ENCODE measurements around the gene AIG1.

GRCh38 chr6:143151381-143151780 lies 90.7 kb downstream of the AIG1 start:
- TF ChIP-seq CTCF (IDR thresholded peaks at IDR 0.05 in 2 of 3, conservative IDR thresholded peaks at IDR 0.05 in 1 of 3; ENCODE audit: borderline replicate concordance in 1 of 3, insufficient read depth in 1 of 3, low read depth in 2 of 3, low read length in 2 of 3) (no peak), POLR2A (IDR thresholded peaks at IDR 0.05; ENCODE audit: borderline replicate concordance, extremely low read depth, insufficient read depth, insufficient read length) (no peak), YY1 (IDR thresholded peaks at IDR 0.05; ENCODE audit: extremely low read depth, insufficient replicate concordance, low read depth, low read length) (no peak), POLR2AphosphoS5 (IDR thresholded peaks at IDR 0.05; ENCODE audit: low read depth, low read length) (no peak), SIN3A (IDR thresholded peaks at IDR 0.05; ENCODE audit: low read depth) (no peak), ATF3 (IDR thresholded peaks at IDR 0.05) (no peak), TCF7L2 (IDR thresholded peaks at IDR 0.05; ENCODE audit: borderline replicate concordance, extremely low read depth, insufficient read depth, insufficient read length) (no peak), JUND (IDR thresholded peaks at IDR 0.05) (no peak), EZH2 (IDR thresholded peaks at IDR 0.05) (no peak), ZBTB33 (IDR thresholded peaks at IDR 0.05; ENCODE audit: extremely low read depth, insufficient replicate concordance, low read length) (no peak), RAD21 (IDR thresholded peaks at IDR 0.05; ENCODE audit: low read depth) (no peak)
